ENCODE data around the gene ZBTB32. TPM values are rescaled to one million over a fixed set of nuclear protein-coding genes. Genes with fewer than 3 reads are reported as not detected.
"Not testable (repeated sequence)": the region's sequence is repeated elsewhere in the genome, so short reads cannot be mapped to it uniquely, and the experiment has no call there.

The ZBTB32 gene
- total RNA-seq, 1 donor from 2014 or later = not detected

DNA sequence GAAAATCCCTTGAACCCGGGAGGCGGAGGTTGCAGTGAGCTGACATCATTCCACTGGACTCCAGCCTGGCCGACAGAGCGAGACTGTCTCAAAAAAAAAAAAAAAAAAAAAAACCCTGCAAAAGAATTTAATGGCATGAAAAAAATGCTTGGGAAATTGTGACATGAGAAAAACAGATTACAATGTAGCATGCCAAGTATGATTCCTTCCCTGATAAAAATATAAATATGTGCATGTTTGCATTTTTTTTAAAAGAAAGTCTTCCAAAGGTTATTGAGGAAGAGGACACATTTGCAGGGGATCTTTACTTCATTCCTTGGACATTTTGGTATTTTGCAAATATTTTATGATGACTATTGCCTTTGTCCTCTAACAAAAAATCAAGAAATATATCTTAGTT, 14.5 kb upstream of the ZBTB32 start:
- Mint-ChIP-seq H3K4me3 (no peak overlapping the region), H3K4me1 (peaks cover 7% of the 10 kb centered on the region), H3K27me3 (ENCODE audit: insufficient read depth, low read depth) (peaks cover 4% of the 10 kb centered on the region), H3K9me3 (no peaks in the 10 kb centered on the region), H3K27ac (no peak overlapping the region), H3K36me3 (no peaks in the 10 kb centered on the region)
- Histone ChIP-seq H3F3A (ENCODE audit: low read depth) (peaks cover 11% of the 10 kb centered on the region), H3K9me3 (ENCODE audit: low read depth) (no peaks in the 10 kb centered on the region), H2AFZ (replicated peaks) (no peak overlapping the region), H3K27me3 (no peaks in the 10 kb centered on the region), H3K79me2 (ENCODE audit: low read depth) (no peaks in the 10 kb centered on the region), H3K4me2 (no peak overlapping the region), H3K4me3 (no peak overlapping the region), H3K4me1 (no peaks in the 10 kb centered on the region), H3K9ac (no peak overlapping the region), H3K36me3 (no peaks in the 10 kb centered on the region), H4K20me1 (ENCODE audit: low read depth) (no peaks in the 10 kb centered on the region), H3K27ac (no peak overlapping the region)
- TF ChIP-seq CTCF (IDR thresholded peaks at IDR 0.05) = no peak
- no peak for TF ChIP-seq EZH2 (IDR thresholded peaks at IDR 0.05)
- TF ChIP-seq EZH2phosphoT487 (IDR thresholded peaks at IDR 0.05) = no peak
- no peak for DNase-seq (ENCODE audit: low spot score)

DNA sequence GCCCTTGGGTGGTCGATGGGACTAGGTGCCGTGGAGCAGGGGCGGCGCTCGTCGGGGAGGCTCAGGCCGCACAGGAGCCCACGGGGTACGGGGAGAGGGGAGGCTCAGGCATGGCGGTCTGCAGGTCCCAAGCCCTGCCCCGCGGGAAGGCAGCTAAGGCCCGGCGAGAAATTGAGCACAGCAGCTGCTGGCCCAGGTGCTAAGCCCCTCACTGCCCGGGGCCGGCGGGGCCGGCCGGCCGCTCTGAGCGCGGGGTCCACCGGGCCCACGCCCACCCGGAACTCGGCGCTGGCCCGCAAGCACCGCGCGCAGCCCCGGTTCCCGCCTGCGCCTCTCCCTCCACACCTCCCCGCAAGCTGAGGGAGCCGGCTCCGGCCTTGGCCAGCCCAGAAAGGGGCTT, 13.3 kb upstream of the ZBTB32 start:
- not testable (repeated sequence) for H3K27me3 ChIP-seq; H3K79me2 ChIP-seq (ENCODE audit: low read depth); H3K4me1 ChIP-seq; H3K27me3 Mint-ChIP-seq (ENCODE audit: insufficient read depth, low read depth); H3K4me3 ChIP-seq; H3K9me3 Mint-ChIP-seq; H3K27ac Mint-ChIP-seq; H3K9me3 ChIP-seq (ENCODE audit: low read depth); H3K9ac ChIP-seq; H3K4me1 Mint-ChIP-seq; H4K20me1 ChIP-seq (ENCODE audit: low read depth); H3K36me3 ChIP-seq; H2AFZ ChIP-seq (replicated peaks); H3K4me3 Mint-ChIP-seq; H3K27ac ChIP-seq; H3K36me3 Mint-ChIP-seq; H3K4me2 ChIP-seq; DNase-seq (ENCODE audit: low spot score)
- H3F3A ChIP-seq (ENCODE audit: low read depth) = peaks cover 11% of the 10 kb centered on the region

DNA sequence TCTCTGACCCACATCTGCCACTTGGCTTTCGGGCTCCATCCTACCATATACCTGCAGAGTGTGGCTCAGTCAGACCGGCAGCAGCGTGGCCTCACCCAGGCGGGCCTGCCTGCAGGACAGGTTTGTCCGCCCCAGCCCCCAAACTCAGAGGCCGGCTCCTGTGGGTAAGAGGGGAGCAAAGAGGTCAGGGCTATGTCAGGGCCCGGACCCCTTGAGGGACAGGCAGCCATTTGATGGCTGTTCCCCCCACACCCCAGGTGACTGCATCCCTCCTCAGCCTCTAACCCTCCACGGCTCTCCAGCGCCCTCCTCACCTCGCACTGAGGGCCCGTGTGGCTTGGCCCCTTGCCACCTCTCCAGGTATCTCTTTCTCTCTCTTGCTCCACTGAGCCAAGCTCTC, 12.3 kb upstream of the ZBTB32 start:
- no peak overlapping the region for H2AFZ ChIP-seq (replicated peaks)
- H3K4me3 ChIP-seq = no peak overlapping the region
- H3F3A ChIP-seq (ENCODE audit: low read depth) = peaks cover 11% of the 10 kb centered on the region
- no peaks in the 10 kb centered on the region for H4K20me1 ChIP-seq (ENCODE audit: low read depth)
- H3K4me1 ChIP-seq = no peaks in the 10 kb centered on the region
- H3K27me3 Mint-ChIP-seq (ENCODE audit: insufficient read depth, low read depth) = peaks cover 2% of the 10 kb centered on the region
- TF ChIP-seq CTCF (IDR thresholded peaks at IDR 0.05) = no peak
- no peak for TF ChIP-seq EZH2 (IDR thresholded peaks at IDR 0.05)
- no peak for TF ChIP-seq EZH2phosphoT487 (IDR thresholded peaks at IDR 0.05)
- H3K27me3 ChIP-seq = peaks cover 3% of the 10 kb centered on the region
- DNase-seq (ENCODE audit: low spot score) = no peak
- no peak overlapping the region for H3K4me3 Mint-ChIP-seq
- no peak overlapping the region for H3K4me2 ChIP-seq
- H3K79me2 ChIP-seq (ENCODE audit: low read depth) = no peaks in the 10 kb centered on the region
- H3K36me3 Mint-ChIP-seq = no peaks in the 10 kb centered on the region
- H3K9me3 Mint-ChIP-seq = no peaks in the 10 kb centered on the region
- H3K27ac Mint-ChIP-seq = peak overlapping the region; percentile 26
- H3K36me3 ChIP-seq = no peaks in the 10 kb centered on the region
- no peak overlapping the region for H3K9ac ChIP-seq
- peaks cover 7% of the 10 kb centered on the region for H3K4me1 Mint-ChIP-seq
- no peak overlapping the region for H3K27ac ChIP-seq
- H3K9me3 ChIP-seq (ENCODE audit: low read depth) = no peaks in the 10 kb centered on the region

DNA sequence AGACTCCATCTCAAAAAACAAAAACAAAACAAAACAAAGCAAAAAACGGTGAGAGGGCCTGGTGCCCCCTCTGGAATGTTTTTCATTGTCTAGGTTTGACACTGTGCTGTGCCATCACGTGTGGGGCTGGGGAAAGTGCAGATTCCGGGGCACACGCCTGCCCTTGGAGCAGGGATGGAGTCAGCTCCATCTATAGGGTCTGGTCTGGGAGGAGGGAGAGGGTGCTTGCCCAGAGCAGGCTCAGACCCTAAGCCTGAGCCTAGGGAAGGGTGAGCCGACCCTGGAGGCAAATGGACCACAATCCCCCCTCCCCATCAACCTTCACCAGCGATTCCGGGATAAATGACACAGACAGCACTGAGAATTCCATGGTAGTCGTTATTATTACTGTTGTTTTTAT, 10.9 kb upstream of the ZBTB32 start:
- Histone ChIP-seq H2AFZ (replicated peaks) (no peak overlapping the region), H3K79me2 (ENCODE audit: low read depth) (no peaks in the 10 kb centered on the region), H3F3A (ENCODE audit: low read depth) (peaks cover 11% of the 10 kb centered on the region), H3K27ac (no peak overlapping the region), H3K9me3 (ENCODE audit: low read depth) (no peaks in the 10 kb centered on the region), H3K27me3 (peaks cover 4% of the 10 kb centered on the region), H3K36me3 (no peaks in the 10 kb centered on the region), H3K4me2 (no peak overlapping the region), H4K20me1 (ENCODE audit: low read depth) (no peaks in the 10 kb centered on the region), H3K4me1 (no peaks in the 10 kb centered on the region), H3K4me3 (no peak overlapping the region), H3K9ac (no peak overlapping the region)
- no peaks in the 10 kb centered on the region for H3K9me3 Mint-ChIP-seq
- H3K4me3 Mint-ChIP-seq = no peak overlapping the region
- H3K27me3 Mint-ChIP-seq (ENCODE audit: insufficient read depth, low read depth) = peaks cover 2% of the 10 kb centered on the region
- H3K27ac Mint-ChIP-seq = no peak overlapping the region
- TF ChIP-seq EZH2phosphoT487 (IDR thresholded peaks at IDR 0.05) (no peak), EZH2 (IDR thresholded peaks at IDR 0.05) (no peak), CTCF (IDR thresholded peaks at IDR 0.05) (no peak)
- peaks cover 7% of the 10 kb centered on the region for H3K4me1 Mint-ChIP-seq
- DNase-seq (ENCODE audit: low spot score) = no peak
- H3K36me3 Mint-ChIP-seq = no peaks in the 10 kb centered on the region
